NCI-H146 (cell line): ENCODE data around the gene CDC25B.
A peak's percentile ranks its signal among the peaks of the same experiment; 100 is the strongest.
"Not testable (repeated sequence)": the region's sequence is repeated elsewhere in the genome, so short reads cannot be mapped to it uniquely, and the experiment has no call there.

Source experiments
- DNase-seq: peaks from one replicate; lab custom pipeline; 2025; lab: John Stamatoyannopoulos, UW

The CDC25B gene

GRCh38 chr20:3829891-3830290 lies 33.8 kb downstream of the CDC25B start:
- not testable (repeated sequence) for DNase-seq

GRCh38 chr20:3836132-3836531 lies 40.0 kb downstream of the CDC25B start:
- no peak for DNase-seq

- DNase-seq = no peak
Measured at GRCh38 chr20:3839328-3839727, 43.2 kb downstream of the CDC25B start.

GRCh38 chr20:3840201-3840600 lies 44.1 kb downstream of the CDC25B start:
- DNase-seq = not testable (repeated sequence)

- no peak for DNase-seq
Measured at GRCh38 chr20:3842348-3842930, 46.3 kb downstream of the CDC25B start.

- no peak for DNase-seq
Measured at GRCh38 chr20:3843490-3843889, 47.4 kb downstream of the CDC25B start.

- DNase-seq = not testable (repeated sequence)
Measured at GRCh38 chr20:3843990-3844619, 48.0 kb downstream of the CDC25B start.

- no peak for DNase-seq
Measured at GRCh38 chr20:3846378-3846739, 50.2 kb downstream of the CDC25B start.

GRCh38 chr20:3846740-3847428 lies 50.8 kb downstream of the CDC25B start, which contains the start of gene MAVS:
Gene MAVS, plus strand, starts transcription at chr20:3846834. Its CDS starts 7,791 bp downstream, at chr20:3854625.
- DNase-seq = peak; percentile 91

- no peak for DNase-seq
Measured at GRCh38 chr20:3847429-3847940, 51.4 kb downstream of the CDC25B start.

- DNase-seq = no peak
Measured at GRCh38 chr20:3848565-3848964, 52.5 kb downstream of the CDC25B start.

- no peak for DNase-seq
Measured at GRCh38 chr20:3854462-3854871, 58.4 kb downstream of the CDC25B start.
